SK-N-SH (cell line): ENCODE results near the gene STEAP2. TPM values are rescaled to one million over a fixed set of nuclear protein-coding genes. Genes with fewer than 3 reads are reported as not detected.

Source experiments
- CTCF ChIA-PET: fragments of 300-600, 350-600 bp; formaldehyde crosslinking; extraction: SDS; loops from one replicate; lab custom pipeline; 2021; lab: Yijun Ruan, JAX
- POLR2A ChIA-PET: fragments of 350-600 bp; sonication (Branson Sonifier 250); formaldehyde crosslinking; extraction: SDS; loops from one replicate; lab custom pipeline; 2020; ENCODE audit warnings: antibody characterized with exemption, inconsistent platforms; lab: Yijun Ruan, JAX
- DNase-seq: peaks from one replicate; pipeline ENCODE4 v3.0.0; 2012
- H2AFZ ChIP-seq: fragments of 200-600 bp; sonication (generic); 2 replicates; pipeline ENCODE4 v1.8.1; 2016; ENCODE audit warnings: antibody characterized with exemption, mild to moderate bottlenecking, low read depth
- H3F3A ChIP-seq: fragments of 200-600 bp; sonication (generic); replicated peaks from 2 replicates; pipeline ENCODE3; 2016; ENCODE audit warnings: antibody characterized with exemption, mild to moderate bottlenecking; ENCODE audit not compliant: insufficient read depth
- H3K27ac ChIP-seq, 2 experiments: fragments of 200-500 bp in 1 of 2; fragments of 200-600 bp in 1 of 2; sonication (Bioruptor generic) in 1 of 2; sonication (generic), shearing (Covaris generic) in 1 of 2; 2 replicates each; pipeline versions ENCODE4 v1.5.1 to v1.6.1; 2014 to 2016; ENCODE audit warnings: low read depth in 2 of 2, inconsistent platforms in 1 of 2, low read length in 1 of 2, mild to moderate bottlenecking in 1 of 2, mixed read lengths in 1 of 2
- H3K27me3 ChIP-seq: fragments of 200-600 bp; sonication (generic), shearing (Covaris generic); 2 replicates; pipeline ENCODE4 v1.6.1; 2016; ENCODE audit warnings: mixed run types; ENCODE audit not compliant: insufficient read depth
- H3K36me3 ChIP-seq, 2 experiments: fragments of 200-500 bp in 1 of 2; fragments of 200-600 bp in 1 of 2; sonication (Bioruptor generic) in 1 of 2; sonication (generic) in 1 of 2; replicated peaks in 1 of 2; 2 replicates each; pipeline versions ENCODE3 to v1.5.1; 2014 to 2016; ENCODE audit warnings: low read length in 1 of 2, mild to moderate bottlenecking in 1 of 2; ENCODE audit not compliant: insufficient read depth in 2 of 2, control insufficient read depth in 1 of 2
- H3K4me1 ChIP-seq, 2 experiments: fragments of 200-500 bp in 1 of 2; fragments of 200-600 bp in 1 of 2; sonication (Bioruptor generic) in 1 of 2; sonication (generic), shearing (Covaris generic) in 1 of 2; 2 replicates each; pipeline versions ENCODE4 v1.5.1 to v1.6.1; 2014 to 2016; ENCODE audit warnings: low read depth in 1 of 2, low read length in 1 of 2, mixed run types in 1 of 2; ENCODE audit not compliant: insufficient read depth in 2 of 2, control insufficient read depth in 1 of 2
- H3K4me2 ChIP-seq: fragments of 200-600 bp; sonication (generic), shearing (Covaris generic); 2 replicates; pipeline ENCODE4 v1.6.1; 2017; ENCODE audit warnings: mixed run types
- H3K4me3 ChIP-seq, 2 experiments: fragments of 200-500 bp in 1 of 2; fragments of 200-600 bp in 1 of 2; sonication (Bioruptor generic) in 1 of 2; sonication (generic), shearing (Covaris generic) in 1 of 2; 2 replicates each; pipeline versions ENCODE4 v1.5.1 to v1.8.1; 2014 to 2016; ENCODE audit warnings: low read depth in 2 of 2, inconsistent platforms in 1 of 2, low read length in 1 of 2, mild to moderate bottlenecking in 1 of 2, mixed read lengths in 1 of 2, moderate library complexity in 1 of 2
- H3K79me2 ChIP-seq: fragments of 200-600 bp; sonication (generic); 2 replicates; pipeline ENCODE4 v1.8.1; 2017; ENCODE audit warnings: mild to moderate bottlenecking; ENCODE audit not compliant: insufficient read depth
- H3K9ac ChIP-seq: fragments of 200-600 bp; sonication (generic); 2 replicates; pipeline ENCODE4 v1.6.1; 2017; ENCODE audit warnings: mixed run types
- H3K9me2 ChIP-seq: fragments of 200-600 bp; sonication (generic); 2 replicates; pipeline ENCODE4 v1.6.1; 2017; ENCODE audit warnings: mixed run types
- H3K9me3 ChIP-seq: fragments of 200-600 bp; sonication (generic); 2 replicates; pipeline ENCODE4 v1.6.1; 2017; ENCODE audit warnings: mixed run types, mild to moderate bottlenecking, moderate library complexity
- H4K20me1 ChIP-seq: fragments of 200-600 bp; sonication (generic); 2 replicates; pipeline ENCODE4 v1.6.1; 2017; ENCODE audit warnings: mild to moderate bottlenecking, mixed run types; ENCODE audit not compliant: insufficient read depth
- CHD2 ChIP-seq: fragments of 150-350 bp; IDR thresholded peaks from 2 replicates; pipeline ENCODE4 v1.6.1; 2018; ENCODE audit warnings: low read length; ENCODE audit not compliant: partially characterized antibody
- FOXM1 ChIP-seq: IDR thresholded peaks from 2 replicates; pipeline ENCODE4 v1.4.0; 2012; ENCODE audit warnings: low read depth, mild to moderate bottlenecking
- GABPA ChIP-seq: IDR thresholded peaks from 2 replicates; pipeline ENCODE4 v1.4.0; 2012; ENCODE audit warnings: low read depth, mild to moderate bottlenecking
- GATA2 ChIP-seq: sonication (generic); formaldehyde crosslinking; IDR thresholded peaks from 2 replicates; pipeline ENCODE4 v1.5.0; 2020; ENCODE audit warnings: mild to moderate bottlenecking, missing genetic modification reagents
- MAX ChIP-seq: IDR thresholded peaks from 2 replicates; pipeline ENCODE4 v1.4.0; 2012; ENCODE audit warnings: low read depth
- POLR2AphosphoS5 ChIP-seq: IDR thresholded peaks from 2 replicates; pipeline ENCODE4 v1.6.1; 2012; ENCODE audit warnings: low read depth, low read length
- REST ChIP-seq: IDR thresholded peaks from 2 replicates; pipeline ENCODE4 v1.6.1; 2012; ENCODE audit warnings: mild to moderate bottlenecking, low read depth, low read length, moderate library complexity
- RFX5 ChIP-seq: IDR thresholded peaks from 2 replicates; pipeline ENCODE4 v1.6.1; 2012; ENCODE audit warnings: mild to moderate bottlenecking, improper control_type of control experiment, low read length
- RXRA ChIP-seq: IDR thresholded peaks from 2 replicates; pipeline ENCODE4 v1.4.0; 2012; ENCODE audit warnings: low read depth, mild to moderate bottlenecking, borderline replicate concordance
- SIN3A ChIP-seq: IDR thresholded peaks from 2 replicates; pipeline ENCODE4 v1.6.1; 2012; ENCODE audit warnings: low read depth, mild to moderate bottlenecking, low read length, moderate library complexity, borderline replicate concordance
- SMC3 ChIP-seq: IDR thresholded peaks from 2 replicates; pipeline ENCODE4 v1.6.1; 2012; ENCODE audit warnings: low read depth, low read length, improper control_type of control experiment
- TAF1 ChIP-seq: IDR thresholded peaks from 2 replicates; pipeline ENCODE4 v1.6.1; 2012; ENCODE audit warnings: low read depth, mild to moderate bottlenecking, low read length, moderate library complexity, borderline replicate concordance
- TEAD4 ChIP-seq: IDR thresholded peaks from 2 replicates; pipeline ENCODE4 v1.4.0; 2012; ENCODE audit warnings: mild to moderate bottlenecking, borderline replicate concordance; ENCODE audit not compliant: insufficient read depth
- USF1 ChIP-seq: IDR thresholded peaks from 2 replicates; pipeline ENCODE4 v1.4.0; 2012; ENCODE audit warnings: low read depth, borderline replicate concordance
- WGBS: methylation state at CpG from one replicate; pipeline ENCODE4 v1.1.6; 2017; ENCODE audit warnings: low lambda C conversion rate; 5-methylcytosine and 5-hydroxymethylcytosine counted together
- polyA plus RNA-seq, 3 experiments: library from polyadenylated mRNA; depleted of rRNA; stranded (reverse); fragments of >200 nt; gene quantifications; 2 replicates each; pipeline ENCODE4 v1.2.3, GENCODE V29; 2012
- TF ChIP-seq, protein P1 (sequence below): IDR thresholded peaks from 2 replicates; pipeline ENCODE4; 2012

Gene STEAP2
- polyA plus RNA-seq, 1 of the 3 experiments (the other 2 are of a cell fraction), result 6.6 TPM

- DNase-seq, result no peak
- Histone ChIP-seq H3K4me3 (no peak overlapping the region), H3K4me2 (no peak overlapping the region), H3K9ac (no peak overlapping the region), H3F3A (peaks cover 6% of the 10 kb centered on the region), H3K9me3 (no peaks in the 10 kb centered on the region), H3K27me3 (no peaks in the 10 kb centered on the region), H3K36me3 (peaks cover 5 to 12% of the 10 kb centered on the region in 2 experiments), H3K4me1 (peaks cover 0 to 3% of the 10 kb centered on the region in 2 experiments; a peak in 2 of 4 replicates), H2AFZ (no peak overlapping the region), H3K9me2 (no peaks in the 10 kb centered on the region), H3K27ac (no peak overlapping the region), H3K79me2 (no peaks in the 10 kb centered on the region; the same call in 1 of the 2 replicates), H4K20me1 (no peaks in the 10 kb centered on the region)
- WGBS, result 42% methylated on average over 5 of the region's 5 CpGs
- ChIA-PET CTCF (interaction anchor here (1.6 kb wide), 1 partner anchor 18 kb away, joined by 3 read pairs; no protein-coding TSS in a partner anchor), POLR2A (no interaction called here)
- TF ChIP-seq CHD2 (no peak), RXRA (no peak), REST (no peak), SIN3A (no peak), SMC3 (no peak), USF1 (no peak), POLR2AphosphoS5 (no peak), MAX (no peak), TEAD4 (no peak), GABPA (no peak), GATA2 (no peak), TAF1 (no peak), FOXM1 (no peak), RFX5 (no peak)
- TF ChIP-seq, protein P1, sequence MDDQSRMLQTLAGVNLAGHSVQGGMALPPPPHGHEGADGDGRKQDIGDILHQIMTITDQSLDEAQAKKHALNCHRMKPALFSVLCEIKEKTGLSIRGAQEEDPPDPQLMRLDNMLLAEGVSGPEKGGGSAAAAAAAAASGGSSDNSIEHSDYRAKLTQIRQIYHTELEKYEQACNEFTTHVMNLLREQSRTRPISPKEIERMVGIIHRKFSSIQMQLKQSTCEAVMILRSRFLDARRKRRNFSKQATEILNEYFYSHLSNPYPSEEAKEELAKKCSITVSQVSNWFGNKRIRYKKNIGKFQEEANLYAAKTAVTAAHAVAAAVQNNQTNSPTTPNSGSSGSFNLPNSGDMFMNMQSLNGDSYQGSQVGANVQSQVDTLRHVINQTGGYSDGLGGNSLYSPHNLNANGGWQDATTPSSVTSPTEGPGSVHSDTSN, result no peak
Observed at GRCh38 chr7:90232430-90232829, 20.9 kb downstream of the STEAP2 start.
